ENCODE measurements around the gene NEDD8.
"Not testable (repeated sequence)": the region's sequence is repeated elsewhere in the genome, so short reads cannot be mapped to it uniquely, and the experiment has no call there.

The NEDD8 gene

DNA sequence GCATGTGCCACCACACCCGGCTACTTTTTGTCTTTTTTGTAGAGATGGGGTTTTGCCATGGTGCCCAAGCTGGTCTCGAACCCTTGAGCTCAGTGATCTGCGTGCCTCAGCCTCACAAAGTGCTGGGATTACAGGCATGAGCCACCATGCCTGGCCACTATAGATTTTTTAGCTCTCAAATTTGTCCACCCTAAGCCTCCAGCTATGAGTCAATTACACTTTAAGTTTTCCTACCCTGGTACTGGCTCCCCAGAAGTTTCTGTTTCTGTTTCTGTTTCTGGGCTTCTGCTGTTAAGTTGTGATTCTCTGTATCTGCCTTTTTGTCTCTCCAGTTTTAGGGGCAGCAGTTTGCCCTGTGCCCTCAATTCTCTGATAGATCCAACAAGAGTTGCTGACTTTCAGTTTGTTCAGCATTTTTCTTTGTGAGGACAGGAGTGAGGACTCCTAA is 14.6 kb upstream of the NEDD8 start:
- no peaks in the 10 kb centered on the region for H3K27me3 ChIP-seq (ENCODE audit: control insufficient read depth, low read length)
- H3K79me2 ChIP-seq (ENCODE audit: control insufficient read depth, low read length): peaks cover 3% of the 10 kb centered on the region
- H3F3A ChIP-seq (ENCODE audit: control insufficient read depth, insufficient read depth): peaks cover 3% of the 10 kb centered on the region
- no peak overlapping the region for H3K4me2 ChIP-seq (ENCODE audit: low read length)
- H3K27ac ChIP-seq (ENCODE audit: low read depth, low read length): no peak overlapping the region
- H3K36me3 ChIP-seq (ENCODE audit: control insufficient read depth, low read length): no peaks in the 10 kb centered on the region
- peaks cover 10% of the 10 kb centered on the region for H3K4me1 ChIP-seq (ENCODE audit: control insufficient read depth, low read length)
- H4K20me1 ChIP-seq (ENCODE audit: control insufficient read depth, insufficient read depth, low read depth, low read length): no peaks in the 10 kb centered on the region
- H3K9me3 ChIP-seq (ENCODE audit: control insufficient read depth, insufficient read depth, low read length): no peaks in the 10 kb centered on the region
- H3K4me3 ChIP-seq (ENCODE audit: low read length): no peak overlapping the region
- H3K9me2 ChIP-seq (replicated peaks; ENCODE audit: control insufficient read depth, low read length): no peaks in the 10 kb centered on the region
- TF ChIP-seq, protein P1, sequence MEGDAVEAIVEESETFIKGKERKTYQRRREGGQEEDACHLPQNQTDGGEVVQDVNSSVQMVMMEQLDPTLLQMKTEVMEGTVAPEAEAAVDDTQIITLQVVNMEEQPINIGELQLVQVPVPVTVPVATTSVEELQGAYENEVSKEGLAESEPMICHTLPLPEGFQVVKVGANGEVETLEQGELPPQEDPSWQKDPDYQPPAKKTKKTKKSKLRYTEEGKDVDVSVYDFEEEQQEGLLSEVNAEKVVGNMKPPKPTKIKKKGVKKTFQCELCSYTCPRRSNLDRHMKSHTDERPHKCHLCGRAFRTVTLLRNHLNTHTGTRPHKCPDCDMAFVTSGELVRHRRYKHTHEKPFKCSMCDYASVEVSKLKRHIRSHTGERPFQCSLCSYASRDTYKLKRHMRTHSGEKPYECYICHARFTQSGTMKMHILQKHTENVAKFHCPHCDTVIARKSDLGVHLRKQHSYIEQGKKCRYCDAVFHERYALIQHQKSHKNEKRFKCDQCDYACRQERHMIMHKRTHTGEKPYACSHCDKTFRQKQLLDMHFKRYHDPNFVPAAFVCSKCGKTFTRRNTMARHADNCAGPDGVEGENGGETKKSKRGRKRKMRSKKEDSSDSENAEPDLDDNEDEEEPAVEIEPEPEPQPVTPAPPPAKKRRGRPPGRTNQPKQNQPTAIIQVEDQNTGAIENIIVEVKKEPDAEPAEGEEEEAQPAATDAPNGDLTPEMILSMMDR (IDR thresholded peaks at IDR 0.05; ENCODE audit: low read depth, low read length, poor library complexity, severe bottlenecking): no peak
- no peak for TF ChIP-seq EZH2phosphoT487 (IDR thresholded peaks at IDR 0.05; ENCODE audit: borderline replicate concordance, low read length)

DNA sequence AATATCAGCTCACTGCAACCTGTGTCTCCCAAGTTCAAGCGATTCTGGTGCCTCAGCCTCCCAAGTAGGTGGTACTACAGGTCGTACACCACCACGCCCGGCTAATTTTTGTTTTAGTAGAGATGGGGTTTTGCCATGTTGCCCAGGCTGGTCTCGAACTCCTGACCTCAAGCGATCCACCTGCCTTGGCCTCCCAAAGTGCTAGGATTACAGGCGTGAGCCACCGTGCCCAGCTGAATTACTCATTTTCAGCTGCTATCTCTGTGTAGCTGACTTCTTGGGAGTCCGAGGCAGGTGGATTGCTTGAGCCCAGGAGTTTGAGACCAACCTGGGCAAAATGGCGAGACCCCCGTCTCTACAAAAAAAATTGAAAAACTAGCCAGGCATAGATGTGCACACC is 13.2 kb upstream of the NEDD8 start:
- H3K9me3 ChIP-seq (ENCODE audit: control insufficient read depth, insufficient read depth, low read length); H3K9me2 ChIP-seq (replicated peaks; ENCODE audit: control insufficient read depth, low read length); H3K4me3 ChIP-seq (ENCODE audit: low read length); H3F3A ChIP-seq (ENCODE audit: control insufficient read depth, insufficient read depth); H3K27ac ChIP-seq (ENCODE audit: low read depth, low read length); H3K27me3 ChIP-seq (ENCODE audit: control insufficient read depth, low read length); H3K4me2 ChIP-seq (ENCODE audit: low read length); H4K20me1 ChIP-seq (ENCODE audit: control insufficient read depth, insufficient read depth, low read depth, low read length); H3K36me3 ChIP-seq (ENCODE audit: control insufficient read depth, low read length): not testable (repeated sequence)
- H3K79me2 ChIP-seq (ENCODE audit: control insufficient read depth, low read length): peaks cover 17% of the 10 kb centered on the region
- H3K4me1 ChIP-seq (ENCODE audit: control insufficient read depth, low read length): peaks cover 21% of the 10 kb centered on the region

DNA sequence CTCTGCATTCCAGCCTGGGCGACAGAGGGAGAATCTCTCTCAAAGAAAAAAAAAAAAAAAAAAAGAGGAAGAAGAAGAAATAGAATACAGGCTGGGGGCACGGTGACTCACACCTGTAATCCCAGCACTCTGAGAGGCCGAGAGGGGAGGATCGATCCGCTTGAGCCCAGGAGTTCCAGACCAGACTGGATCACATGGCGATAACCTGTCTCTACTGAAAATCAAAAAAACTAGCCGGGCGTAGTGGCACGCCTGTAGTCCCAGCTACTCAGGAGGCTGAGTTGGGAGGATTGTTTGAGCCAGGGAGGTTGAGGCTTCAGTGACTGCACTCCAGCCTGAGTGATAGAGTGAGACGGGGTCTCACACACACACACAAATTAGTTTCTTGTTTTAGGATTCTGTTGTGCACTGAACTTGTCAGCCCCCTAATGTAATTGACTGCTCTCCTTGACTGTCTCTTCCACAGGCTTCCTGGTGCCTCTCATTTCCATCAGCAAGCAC is 11.2 kb upstream of the NEDD8 start:
- H3K4me1 ChIP-seq (ENCODE audit: control insufficient read depth, low read length): peaks cover 25% of the 10 kb centered on the region
- no peaks in the 10 kb centered on the region for H3K9me3 ChIP-seq (ENCODE audit: control insufficient read depth, insufficient read depth, low read length)
- H3K4me3 ChIP-seq (ENCODE audit: low read length): peak overlapping the region; percentile 88
- peaks cover 29% of the 10 kb centered on the region for H3K36me3 ChIP-seq (ENCODE audit: control insufficient read depth, low read length)
- peaks cover 3% of the 10 kb centered on the region for H3F3A ChIP-seq (ENCODE audit: control insufficient read depth, insufficient read depth)
- TF ChIP-seq, protein P1 (IDR thresholded peaks at IDR 0.05; ENCODE audit: low read depth, low read length, poor library complexity, severe bottlenecking): no peak
- TF ChIP-seq EZH2phosphoT487 (IDR thresholded peaks at IDR 0.05; ENCODE audit: borderline replicate concordance, low read length): no peak
- no peaks in the 10 kb centered on the region for H3K9me2 ChIP-seq (replicated peaks; ENCODE audit: control insufficient read depth, low read length)
- no peaks in the 10 kb centered on the region for H4K20me1 ChIP-seq (ENCODE audit: control insufficient read depth, insufficient read depth, low read depth, low read length)
- H3K27ac ChIP-seq (ENCODE audit: low read depth, low read length): peak overlapping the region; percentile 86
- peak overlapping the region; percentile 86 for H3K4me2 ChIP-seq (ENCODE audit: low read length)
- H3K27me3 ChIP-seq (ENCODE audit: control insufficient read depth, low read length): no peaks in the 10 kb centered on the region
- peaks cover 17% of the 10 kb centered on the region for H3K79me2 ChIP-seq (ENCODE audit: control insufficient read depth, low read length)

DNA sequence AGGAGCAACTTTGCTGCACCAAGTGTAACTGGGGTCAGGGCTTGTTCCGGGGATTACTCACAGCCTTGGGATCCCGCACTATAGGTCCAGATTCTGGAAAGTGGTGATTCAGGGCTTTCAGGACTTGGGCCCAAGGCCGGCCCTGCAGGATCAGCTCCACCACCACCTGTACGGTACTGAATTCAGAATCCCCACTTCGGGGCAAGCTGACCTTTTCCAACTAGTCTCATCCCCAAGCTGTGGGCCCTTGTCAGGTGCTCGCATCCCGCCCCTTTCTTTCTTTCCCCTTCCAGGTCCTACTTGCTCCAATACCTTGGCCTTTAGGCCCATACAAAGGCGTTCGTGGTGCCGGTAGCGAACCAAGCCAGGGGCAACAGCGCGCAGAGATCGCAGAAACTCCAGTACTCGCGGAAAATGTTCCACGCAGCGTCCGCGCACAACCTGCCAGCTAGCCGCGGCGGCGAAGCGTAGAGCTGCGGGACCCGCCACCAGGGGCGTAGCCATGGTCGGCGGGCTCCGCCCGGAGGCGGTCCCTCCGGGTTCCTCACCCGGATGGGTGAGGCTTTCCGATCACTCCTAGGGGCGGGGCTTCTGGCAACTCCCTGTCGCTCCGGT is 9.8 kb upstream of the NEDD8 start:
- Histone ChIP-seq H3F3A (ENCODE audit: control insufficient read depth, insufficient read depth) (peaks cover 3% of the 10 kb centered on the region), H3K27ac (ENCODE audit: low read depth, low read length) (peak overlapping the region; percentile 86), H3K27me3 (ENCODE audit: control insufficient read depth, low read length) (no peaks in the 10 kb centered on the region), H3K4me2 (ENCODE audit: low read length) (peak overlapping the region; percentile 86), H3K36me3 (ENCODE audit: control insufficient read depth, low read length) (peaks cover 44% of the 10 kb centered on the region), H3K9me3 (ENCODE audit: control insufficient read depth, insufficient read depth, low read length) (no peaks in the 10 kb centered on the region), H3K4me1 (ENCODE audit: control insufficient read depth, low read length) (peaks cover 25% of the 10 kb centered on the region), H3K79me2 (ENCODE audit: control insufficient read depth, low read length) (peaks cover 17% of the 10 kb centered on the region), H3K9me2 (replicated peaks; ENCODE audit: control insufficient read depth, low read length) (no peaks in the 10 kb centered on the region), H4K20me1 (ENCODE audit: control insufficient read depth, insufficient read depth, low read depth, low read length) (no peaks in the 10 kb centered on the region), H3K4me3 (ENCODE audit: low read length) (peak overlapping the region; percentile 88)
- TF ChIP-seq EZH2phosphoT487 (IDR thresholded peaks at IDR 0.05; ENCODE audit: borderline replicate concordance, low read length): no peak
- TF ChIP-seq, protein P1 (IDR thresholded peaks at IDR 0.05; ENCODE audit: low read depth, low read length, poor library complexity, severe bottlenecking): no peak

Measured in DOHH2 (cell line).